NCI-H2029 (cell line): Measurements from ENCODE around the gene SLC22A24.
"Not testable (repeated sequence)": the region's sequence is repeated elsewhere in the genome, so short reads cannot be mapped to it uniquely, and the experiment has no call there.

Experiments
- DNase-seq: peaks from one replicate; lab custom pipeline; 2025; lab: John Stamatoyannopoulos, UW

The SLC22A24 gene, protein sequence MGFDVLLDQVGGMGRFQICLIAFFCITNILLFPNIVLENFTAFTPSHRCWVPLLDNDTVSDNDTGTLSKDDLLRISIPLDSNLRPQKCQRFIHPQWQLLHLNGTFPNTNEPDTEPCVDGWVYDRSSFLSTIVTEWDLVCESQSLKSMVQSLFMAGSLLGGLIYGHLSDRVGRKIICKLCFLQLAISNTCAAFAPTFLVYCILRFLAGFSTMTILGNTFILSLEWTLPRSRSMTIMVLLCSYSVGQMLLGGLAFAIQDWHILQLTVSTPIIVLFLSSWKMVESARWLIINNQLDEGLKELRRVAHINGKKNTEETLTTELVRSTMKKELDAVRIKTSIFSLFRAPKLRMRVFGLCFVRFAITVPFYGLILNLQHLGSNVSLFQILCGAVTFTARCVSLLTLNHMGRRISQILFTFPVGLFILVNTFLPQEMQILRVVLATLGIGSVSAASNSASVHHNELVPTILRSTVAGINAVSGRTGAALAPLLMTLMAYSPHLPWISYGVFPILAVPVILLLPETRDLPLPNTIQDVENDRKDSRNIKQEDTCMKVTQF

DNA sequence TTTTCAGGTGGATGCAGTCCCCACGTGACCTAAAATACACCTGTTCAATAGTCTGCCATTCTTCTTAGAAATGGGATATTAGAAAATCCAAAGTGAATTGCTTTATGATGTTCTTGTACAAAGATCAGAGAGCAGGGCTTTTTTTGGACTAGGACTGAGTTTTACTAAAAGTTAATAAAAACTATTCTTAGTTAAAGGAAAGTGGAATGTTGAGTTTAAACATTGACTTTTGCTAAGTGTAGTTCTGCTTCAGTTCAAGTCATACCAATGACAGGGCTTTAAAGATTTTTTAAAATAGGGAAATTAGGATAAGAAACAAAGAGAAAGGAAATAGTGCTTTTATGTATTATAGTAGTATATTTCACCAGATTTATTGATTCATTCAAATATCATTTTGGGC, at the start of gene SLC22A24:
Gene SLC22A24, minus strand, starts transcription at position 101 of the 400 bp plus-strand sequence. CDS start 442 bp downstream, outside the sequence.
- DNase-seq = no peak

DNA sequence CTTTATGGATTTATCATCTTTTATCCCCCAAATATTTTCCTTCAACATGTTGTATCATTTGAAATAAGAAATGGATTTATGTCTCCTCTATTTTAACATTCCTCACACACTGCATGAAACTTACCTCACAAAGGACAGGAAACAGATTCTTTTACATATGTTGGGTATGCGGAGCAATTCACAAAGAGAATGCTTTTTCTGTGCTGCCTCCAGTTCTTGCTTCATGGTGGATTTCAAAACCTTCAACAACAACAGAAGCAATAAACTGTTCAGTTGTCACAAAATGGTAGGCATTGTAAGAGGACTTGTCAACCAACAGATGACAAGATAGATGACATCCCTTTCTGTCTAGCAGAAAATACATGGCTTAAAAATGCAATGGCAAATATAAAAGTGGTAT, 36.5 kb upstream of the SLC22A24 start:
- DNase-seq = no peak

DNA sequence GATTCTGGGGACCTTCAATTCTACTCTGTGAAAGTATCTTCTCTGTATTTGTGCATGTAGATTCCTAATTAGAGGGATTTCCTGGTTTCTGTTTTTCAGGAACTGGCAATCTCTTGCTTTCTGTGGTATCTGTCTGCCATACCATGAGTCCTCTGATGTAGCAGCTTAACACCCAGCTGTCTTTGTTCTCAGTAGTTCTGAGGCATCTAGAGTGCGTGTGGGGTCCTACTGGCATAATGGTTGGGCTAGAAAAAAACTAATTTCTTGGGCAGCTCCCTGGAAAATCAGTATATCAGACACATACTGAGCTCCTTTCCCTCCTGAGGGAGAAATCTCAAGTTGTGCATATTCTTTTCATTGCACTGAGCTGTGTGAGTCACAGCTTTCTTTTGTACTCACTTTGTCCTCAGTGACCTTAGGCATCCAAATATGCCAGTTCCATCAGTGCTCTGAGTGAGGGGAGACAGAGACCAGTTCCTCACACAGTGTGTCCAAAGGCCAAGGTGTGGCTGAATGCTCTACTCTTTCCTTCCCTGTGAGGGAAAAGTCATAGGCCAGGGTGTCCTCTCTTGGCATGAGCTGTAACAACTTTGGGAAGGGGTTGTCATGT, 35.5 kb upstream of the SLC22A24 start:
- no peak for DNase-seq

DNA sequence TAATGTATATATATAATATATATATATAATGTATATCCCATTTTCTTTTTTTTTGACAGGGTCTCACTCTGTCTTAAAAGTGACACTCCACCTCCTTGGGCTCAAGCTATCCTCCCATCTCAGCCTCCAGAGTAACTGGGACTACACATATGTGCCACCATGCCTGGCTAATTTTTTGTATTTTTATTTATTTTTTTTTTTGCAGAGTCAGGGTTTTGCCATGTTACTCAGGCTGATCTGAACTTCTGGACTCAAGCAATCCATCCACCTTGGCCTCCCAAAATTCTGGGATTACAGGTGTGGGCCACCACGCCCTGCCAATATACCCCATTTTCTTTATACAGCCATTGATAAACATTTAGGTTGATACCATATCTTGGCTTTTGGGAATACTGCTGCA, 33.9 kb upstream of the SLC22A24 start:
- no peak for DNase-seq

DNA sequence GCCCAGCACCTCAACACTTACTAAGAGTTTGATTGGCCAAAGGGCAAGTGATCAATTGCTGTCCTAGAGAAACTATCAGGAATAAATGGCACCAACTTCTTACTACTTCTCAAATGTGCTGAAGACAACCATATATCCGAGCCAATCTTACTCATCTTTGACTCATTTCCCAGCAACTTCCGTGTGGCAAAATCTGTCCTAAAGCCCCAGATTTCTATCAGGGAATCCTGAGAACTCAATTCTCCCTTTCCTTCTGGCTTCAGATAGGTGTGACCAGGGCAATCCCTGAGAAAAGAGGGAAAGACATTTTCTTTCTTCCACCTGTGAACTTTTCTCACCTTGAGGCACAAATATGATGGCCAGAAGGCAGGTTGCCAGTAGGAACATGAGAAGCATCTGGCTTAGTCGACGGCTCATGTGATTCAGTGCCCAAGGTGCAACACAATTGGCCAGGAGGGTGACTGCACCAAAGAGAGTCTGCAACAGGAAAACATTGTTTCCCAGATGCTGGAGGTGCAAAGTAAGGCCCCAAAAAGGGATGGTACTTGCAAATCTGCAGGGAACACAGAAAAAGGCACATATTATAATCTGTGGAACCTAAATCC, 21.8 kb upstream of the SLC22A24 start:
- no peak for DNase-seq

DNA sequence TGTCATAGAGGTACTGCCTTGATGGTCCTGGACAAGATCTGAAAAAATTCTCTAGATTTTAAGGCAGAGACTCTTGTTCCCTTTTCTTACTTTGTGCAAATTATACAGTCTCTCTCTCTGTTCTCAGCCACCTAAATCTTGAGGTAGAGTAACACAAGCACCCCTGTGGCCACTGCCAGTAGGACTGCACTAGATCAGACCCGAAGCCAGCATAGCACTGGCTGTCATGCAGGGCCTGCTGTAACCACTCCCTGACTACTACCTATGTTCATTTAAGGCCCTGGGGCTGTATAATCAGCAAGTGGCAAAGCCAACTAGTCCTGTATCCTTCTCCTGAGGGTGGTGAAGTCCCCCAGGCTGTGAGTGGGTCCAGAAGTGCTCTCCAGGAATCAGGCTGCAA, 11.8 kb upstream of the SLC22A24 start:
- no peak for DNase-seq

DNA sequence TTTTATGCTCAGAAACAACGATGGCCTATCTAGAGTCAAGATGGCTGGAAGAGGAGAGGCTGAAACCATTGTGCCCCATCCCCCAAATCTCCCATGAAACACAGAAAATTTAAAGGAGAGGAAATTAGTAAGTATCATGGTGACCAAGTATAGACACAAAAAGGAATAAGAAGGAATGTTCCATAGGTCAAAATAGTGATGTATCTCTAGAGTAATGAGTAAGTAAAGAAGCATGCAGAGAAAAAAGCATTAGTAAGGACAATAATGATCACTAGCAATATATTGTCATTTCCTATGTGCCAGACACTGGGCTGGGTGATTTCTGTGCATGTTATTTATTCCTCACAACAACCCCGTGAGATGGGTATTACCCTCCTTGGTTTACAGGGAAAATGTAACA, 2.6 kb upstream of the SLC22A24 start:
- no peak for DNase-seq

DNA sequence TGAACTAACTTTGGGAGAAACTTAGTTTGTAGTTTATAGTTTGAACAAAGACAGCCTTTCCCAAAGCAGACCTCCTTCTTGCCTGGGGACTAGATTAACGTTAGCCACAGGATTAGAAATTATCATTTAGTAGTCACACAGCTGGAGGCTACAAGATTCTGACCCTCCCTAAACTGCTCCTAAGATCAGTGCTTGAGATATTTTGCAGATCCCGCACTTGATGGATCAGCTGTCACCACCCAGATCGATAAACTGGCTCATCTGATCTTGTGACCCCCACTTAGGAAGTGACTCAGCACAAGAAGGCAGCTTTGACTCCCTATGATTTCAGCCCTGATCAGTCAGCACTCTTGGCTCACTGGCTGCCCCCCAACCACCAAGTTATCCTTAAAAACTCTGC, 1.6 kb downstream of the SLC22A24 start:
- DNase-seq = no peak

DNA sequence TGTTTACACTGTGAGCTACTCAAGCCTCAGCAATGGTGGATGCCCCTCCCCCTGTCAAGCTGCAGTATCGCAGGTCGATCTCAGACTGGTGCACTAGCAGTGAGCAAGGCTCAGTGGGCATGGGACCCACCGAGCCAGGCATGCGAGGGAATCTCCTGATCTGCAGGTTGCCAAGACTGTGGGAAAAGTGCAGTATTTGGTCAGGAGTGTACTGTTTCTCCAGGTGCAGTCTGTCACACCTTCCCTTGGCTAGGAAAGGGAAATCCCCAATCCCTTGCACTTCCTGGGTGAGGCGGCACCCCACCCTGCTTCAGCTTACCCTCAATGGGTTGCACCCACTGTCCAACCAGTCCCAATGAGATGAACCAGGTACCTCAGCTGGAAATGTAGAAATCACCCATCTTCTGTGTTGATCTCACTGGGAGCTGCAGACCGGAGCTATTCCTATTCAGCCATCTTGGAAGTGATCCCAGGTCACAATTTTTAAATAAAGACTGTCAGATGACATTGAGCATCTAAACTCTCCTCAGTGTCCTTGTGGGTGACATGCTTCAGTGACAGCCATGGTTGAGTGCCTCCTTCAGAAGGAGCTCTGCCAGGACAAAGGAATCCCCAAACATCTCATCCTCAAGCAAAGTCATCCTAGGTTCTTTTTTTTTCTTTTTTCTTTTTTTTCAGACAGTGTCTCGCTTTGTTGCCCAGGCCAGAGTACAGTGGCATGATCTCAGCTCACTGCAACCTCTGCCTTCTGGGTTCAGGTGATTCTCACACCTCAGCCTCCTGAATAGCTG, 10.8 kb downstream of the SLC22A24 start:
- no peak for DNase-seq

DNA sequence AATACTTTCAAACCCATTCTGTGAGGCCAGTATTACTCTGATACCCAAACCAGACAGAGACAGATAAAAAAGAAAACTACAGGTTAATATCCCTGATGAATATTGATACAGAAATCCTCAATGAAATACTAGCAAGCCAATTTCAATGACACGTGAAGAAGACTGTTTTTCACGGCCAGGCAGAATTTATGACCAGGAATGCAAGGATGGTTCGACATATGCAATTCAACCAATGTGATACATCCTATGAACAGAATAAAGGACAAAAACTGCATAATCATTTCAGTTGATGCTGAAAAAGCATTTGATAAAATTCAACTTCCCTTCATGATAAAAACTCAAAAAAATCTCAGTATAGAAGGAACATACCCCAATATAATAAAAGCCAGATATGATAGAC, 44.5 kb downstream of the SLC22A24 start:
- DNase-seq = no peak

DNA sequence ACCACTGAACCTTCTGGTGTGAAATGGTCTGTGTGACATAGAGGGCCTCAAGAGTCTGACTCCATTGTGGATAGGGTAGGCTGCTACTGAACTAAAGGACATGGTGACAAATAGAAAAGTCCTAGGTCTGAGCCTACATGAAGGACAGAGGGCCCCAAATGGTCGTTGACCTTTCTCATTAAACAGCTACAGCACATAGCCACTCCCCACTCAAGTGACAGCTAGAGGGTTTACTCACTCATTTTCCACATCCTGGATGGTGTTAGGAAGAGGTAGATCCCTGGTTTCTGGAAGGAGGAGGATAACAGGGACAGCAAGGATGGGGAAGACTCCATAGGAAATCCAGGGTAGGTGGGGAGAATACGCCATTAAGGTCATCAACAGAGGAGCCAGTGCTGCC, 63.3 kb downstream of the SLC22A24 start:
- no peak for DNase-seq

DNA sequence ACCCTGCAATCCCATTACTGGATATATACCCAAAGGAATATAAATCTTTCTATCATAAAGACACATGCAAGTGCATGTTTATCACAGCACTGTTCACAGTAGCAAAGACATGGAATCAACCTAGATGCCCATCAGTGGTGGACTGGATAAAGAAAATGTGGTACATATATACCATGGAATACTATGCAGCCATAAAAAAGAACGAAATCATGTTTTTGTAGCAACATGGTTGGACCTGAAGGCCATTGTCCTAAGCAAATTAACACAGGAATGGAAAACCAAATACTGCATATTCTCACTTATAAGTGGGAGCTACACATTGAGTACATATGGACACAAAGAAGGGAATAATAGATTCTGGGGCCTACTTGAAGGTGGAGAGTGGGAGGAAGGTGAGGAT, 97.8 kb downstream of the SLC22A24 start:
- DNase-seq = not testable (repeated sequence)

DNA sequence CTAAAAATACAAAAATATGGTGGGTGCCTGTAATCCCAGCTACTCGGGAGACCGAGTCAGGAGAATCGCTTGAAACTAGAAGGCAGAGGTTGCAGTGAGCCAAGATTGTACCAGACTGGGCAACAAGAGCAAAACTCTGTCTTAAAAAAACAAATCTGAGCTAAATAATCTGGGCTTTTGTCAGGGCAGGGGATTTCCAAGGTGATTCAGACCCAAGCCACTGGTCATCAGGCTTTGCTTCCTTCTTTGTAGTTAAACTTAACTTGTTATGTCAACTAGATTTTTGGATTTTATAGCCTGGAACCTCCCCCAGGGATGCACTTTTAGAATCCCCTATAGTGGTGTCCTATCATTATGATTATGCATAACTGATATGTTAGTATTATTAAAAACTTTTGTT, 101.4 kb downstream of the SLC22A24 start:
- DNase-seq = no peak

DNA sequence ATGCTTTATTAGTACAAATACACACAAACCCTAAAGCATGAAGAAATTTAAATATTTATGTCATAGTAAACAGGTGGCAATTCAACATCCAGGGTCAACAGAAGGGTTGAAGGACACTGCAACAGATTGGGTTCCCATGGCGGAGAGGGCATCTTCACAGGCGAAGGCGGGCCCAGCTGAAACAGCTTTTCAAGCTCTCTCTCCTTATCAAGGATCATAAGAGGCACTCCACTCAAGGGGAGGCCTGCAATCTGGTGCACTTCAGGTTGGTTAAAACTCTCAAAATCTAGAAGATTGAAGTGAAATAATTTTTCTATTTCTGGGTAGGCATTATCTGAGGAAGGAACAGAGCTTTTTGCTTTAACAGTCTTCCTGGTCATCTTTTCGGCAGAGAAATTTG, 111.6 kb downstream of the SLC22A24 start:
- DNase-seq = no peak
